Measurements from ENCODE around the gene DCHS1.

The DCHS1 gene

GRCh38 chr11:6611092-6611962, 44.3 kb downstream of the DCHS1 start:
- no peak for DNase-seq (ENCODE audit: low read depth in 2 of 2)

GRCh38 chr11:6610591-6610990, 45.0 kb downstream of the DCHS1 start:
- DNase-seq (ENCODE audit: low read depth in 2 of 2), result no peak

GRCh38 chr11:6609502-6610015, 46.0 kb downstream of the DCHS1 start:
- DNase-seq (ENCODE audit: low read depth in 2 of 2), result no peak

DNA sequence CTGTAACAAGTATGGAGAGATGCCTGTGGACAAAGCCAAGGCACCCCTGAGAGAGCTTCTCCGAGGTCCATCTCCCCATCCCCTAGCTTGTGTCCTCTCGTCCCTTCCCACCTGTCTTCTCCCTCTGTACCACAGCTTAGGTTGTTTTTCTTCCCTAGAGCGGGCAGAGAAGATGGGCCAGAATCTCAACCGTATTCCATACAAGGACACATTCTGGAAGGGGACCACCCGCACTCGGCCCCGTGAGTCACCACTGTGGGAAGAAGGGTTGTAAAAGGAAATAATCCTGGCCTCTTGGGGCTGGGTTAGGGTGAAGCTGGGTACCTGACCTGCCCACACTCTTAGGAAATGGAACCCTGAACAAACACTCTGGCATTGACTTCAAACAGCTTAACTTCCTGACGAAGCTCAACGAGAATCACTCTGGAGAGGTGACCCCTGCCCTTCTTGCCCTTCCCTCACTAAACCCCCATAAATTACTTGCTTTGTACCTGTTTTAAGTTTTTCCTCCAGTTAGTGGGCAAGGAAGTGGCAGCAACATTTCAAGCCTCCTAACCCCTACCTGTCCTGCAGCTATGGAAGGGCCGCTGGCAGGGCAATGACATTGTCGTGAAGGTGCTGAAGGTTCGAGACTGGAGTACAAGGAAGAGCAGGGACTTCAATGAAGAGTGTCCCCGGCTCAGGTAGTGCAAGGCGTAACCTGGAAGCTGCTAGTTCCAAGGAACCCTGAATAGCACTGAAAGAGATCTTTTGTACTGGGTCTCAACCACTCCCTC, 46.7 kb downstream of the DCHS1 start:
- no peak for DNase-seq (ENCODE audit: low read depth in 2 of 2)

DNA sequence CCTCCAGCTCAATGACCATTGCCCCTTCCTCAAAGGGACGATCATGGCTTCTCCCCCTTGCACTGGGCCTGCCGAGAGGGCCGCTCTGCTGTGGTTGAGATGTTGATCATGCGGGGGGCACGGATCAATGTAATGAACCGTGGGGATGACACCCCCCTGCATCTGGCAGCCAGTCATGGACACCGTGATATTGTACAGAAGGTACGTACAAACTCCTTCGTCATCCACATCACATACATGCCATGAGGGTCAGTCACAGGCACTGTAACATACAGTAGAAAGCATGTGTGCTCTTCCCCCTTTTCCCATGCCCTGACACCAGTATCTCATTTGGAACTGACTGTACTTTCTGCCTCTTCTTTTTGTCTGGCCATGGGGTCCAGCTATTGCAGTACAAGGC, 47.6 kb downstream of the DCHS1 start:
- DNase-seq (ENCODE audit: low read depth in 2 of 2), result no peak

GRCh38 chr11:6607190-6607795, 48.3 kb downstream of the DCHS1 start:
- no peak for DNase-seq (ENCODE audit: low read depth in 2 of 2)

DNA sequence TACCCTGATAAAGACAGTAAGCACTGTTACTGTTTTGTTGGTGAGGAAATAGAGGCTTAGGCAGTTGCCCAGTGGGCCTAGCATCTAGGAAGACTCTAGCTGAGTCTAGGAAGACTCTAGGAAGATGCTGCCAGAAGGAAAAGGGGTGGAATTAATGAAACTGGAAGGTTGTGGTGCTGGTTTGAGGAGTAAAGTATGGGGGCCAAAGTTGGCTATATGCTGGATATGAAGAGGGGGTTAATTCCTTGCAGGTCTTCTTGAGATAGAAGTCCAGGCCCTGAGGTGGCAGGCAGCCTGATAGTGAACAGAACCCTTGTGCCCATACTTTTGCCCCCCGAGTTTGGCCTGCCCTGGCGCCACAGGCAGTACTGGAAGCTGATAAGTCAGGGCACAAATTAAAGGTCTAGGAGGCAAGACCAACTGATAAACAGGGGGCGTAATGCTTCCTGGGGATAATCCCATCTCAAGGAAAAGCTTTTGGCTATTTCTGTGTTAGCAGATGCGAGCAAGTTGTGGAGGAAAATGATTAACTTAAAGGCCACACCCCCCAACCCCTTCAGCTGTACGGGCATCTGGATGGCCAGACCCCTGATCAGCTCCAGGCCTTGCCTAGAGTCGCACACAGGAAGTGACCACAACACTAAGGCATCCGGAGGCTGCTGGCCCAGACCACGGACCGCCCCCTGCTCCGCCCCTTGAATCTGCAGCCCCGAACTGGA, 49.0 kb downstream of the DCHS1 start:
- DNase-seq (ENCODE audit: low read depth in 2 of 2), result peak; percentile 50 to 59

- DNase-seq (ENCODE audit: low read depth in 2 of 2), result no peak
Measured at GRCh38 chr11:6604790-6605189, 50.8 kb downstream of the DCHS1 start.

DNA sequence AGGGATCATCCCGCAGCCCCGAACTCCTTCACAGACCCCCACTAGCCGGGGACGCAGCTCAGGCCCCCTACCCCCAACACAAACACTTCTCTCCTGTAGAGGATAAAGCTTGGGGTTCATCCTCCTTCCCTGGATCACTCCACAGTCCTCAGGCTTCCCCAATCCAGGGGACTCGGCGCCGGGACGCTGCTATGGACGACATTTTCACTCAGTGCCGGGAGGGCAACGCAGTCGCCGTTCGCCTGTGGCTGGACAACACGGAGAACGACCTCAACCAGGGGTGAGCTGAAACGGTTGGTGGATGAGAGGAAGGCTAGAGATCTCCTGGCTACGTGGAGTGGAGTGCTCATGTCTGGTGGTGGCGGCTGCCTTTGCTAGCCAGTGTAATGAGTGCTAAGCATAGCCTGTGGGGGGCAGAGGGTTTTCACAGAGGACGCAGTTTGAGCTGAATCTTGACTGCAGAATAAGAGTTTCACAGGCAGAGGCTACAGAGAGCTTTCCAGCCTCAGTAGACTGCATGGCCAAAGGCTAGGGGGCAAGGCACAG, 51.5 kb downstream of the DCHS1 start:
- DNase-seq (ENCODE audit: low read depth in 2 of 2), result peak in 1 of 2 donors; percentile 28

GRCh38 chr11:6603287-6604080, 52.1 kb downstream of the DCHS1 start, which contains the start of the genes ILK and RRP8:
Gene ILK, plus strand, starts transcription at chr11:6603774. Its CDS starts 498 bp downstream, at chr11:6604272.
Gene RRP8, minus strand, starts transcription at chr11:6603616. Its CDS starts 114 bp downstream, at chr11:6603502.
- peak; percentile 86 for DNase-seq (ENCODE audit: low read depth in 2 of 2)

- no peak for DNase-seq (ENCODE audit: low read depth in 2 of 2)
Measured at GRCh38 chr11:6602096-6602940, 53.3 kb downstream of the DCHS1 start.

DNA sequence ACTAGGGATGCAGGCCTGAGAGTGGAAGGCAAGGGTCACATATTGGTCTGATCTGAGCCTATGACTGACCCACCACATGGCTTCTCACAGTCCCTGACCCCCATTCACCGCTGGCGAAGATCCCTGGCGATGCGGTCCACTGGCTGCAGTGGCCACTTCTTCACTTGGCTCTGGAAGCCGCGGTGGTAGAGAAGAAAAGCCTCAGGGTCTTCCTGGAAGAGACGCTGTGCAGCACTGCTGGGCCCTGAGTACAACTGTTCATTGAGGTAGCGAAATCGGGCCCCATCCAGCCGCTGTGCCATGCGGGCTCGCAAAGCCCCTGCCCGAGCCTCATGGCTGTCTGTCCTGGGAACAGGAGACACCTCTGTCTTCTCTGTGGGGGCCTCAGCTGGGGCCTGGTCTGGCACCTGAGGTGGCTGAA, 54.6 kb downstream of the DCHS1 start:
- no peak for DNase-seq (ENCODE audit: low read depth in 2 of 2)

- no peak for DNase-seq (ENCODE audit: low read depth in 2 of 2)
Measured at GRCh38 chr11:6599881-6600390, 55.7 kb downstream of the DCHS1 start.

DNA sequence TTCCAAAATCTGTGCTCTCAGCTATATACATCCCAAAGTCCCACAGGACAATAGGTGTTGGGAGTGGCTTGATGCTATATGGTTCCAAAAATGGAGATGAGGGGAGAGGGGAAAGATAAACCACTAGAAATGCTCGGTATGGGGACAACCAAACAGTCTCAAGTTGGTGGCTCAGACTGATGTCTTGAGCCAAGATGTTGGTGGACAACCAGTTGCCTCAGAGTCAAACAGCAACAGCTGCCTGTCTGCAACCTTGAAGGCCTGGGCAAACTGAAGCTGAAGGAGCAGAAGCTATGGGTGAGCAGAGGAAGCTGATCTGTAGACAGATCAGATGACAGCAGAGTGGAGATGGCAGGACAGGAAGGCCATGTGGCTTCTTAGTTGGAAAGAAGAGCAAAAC, 56.2 kb downstream of the DCHS1 start:
- DNase-seq (ENCODE audit: low read depth in 2 of 2), result no peak

DNA sequence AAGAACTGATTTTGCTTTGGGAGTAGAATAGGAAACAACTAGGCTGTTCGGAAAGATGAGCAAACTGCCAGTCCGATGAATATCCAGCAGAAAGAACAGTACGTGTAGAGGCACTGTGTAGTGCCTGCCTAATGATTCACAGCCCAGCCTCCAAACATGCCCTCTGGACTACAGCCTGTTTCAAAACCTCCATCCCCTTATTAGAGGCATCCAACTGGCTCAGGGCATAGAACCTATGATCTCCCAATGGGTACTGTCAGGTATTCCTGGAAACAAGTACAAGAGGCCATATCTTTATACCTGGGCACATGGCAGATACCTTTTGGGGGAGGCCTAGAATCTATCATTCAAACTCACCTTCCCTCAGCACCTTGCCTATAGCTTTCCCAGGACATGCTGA, 57.1 kb downstream of the DCHS1 start:
- no peak for DNase-seq (ENCODE audit: low read depth in 2 of 2)

GRCh38 chr11:6596239-6596877, 59.3 kb downstream of the DCHS1 start:
- no peak for DNase-seq (ENCODE audit: low read depth in 2 of 2)

DNA sequence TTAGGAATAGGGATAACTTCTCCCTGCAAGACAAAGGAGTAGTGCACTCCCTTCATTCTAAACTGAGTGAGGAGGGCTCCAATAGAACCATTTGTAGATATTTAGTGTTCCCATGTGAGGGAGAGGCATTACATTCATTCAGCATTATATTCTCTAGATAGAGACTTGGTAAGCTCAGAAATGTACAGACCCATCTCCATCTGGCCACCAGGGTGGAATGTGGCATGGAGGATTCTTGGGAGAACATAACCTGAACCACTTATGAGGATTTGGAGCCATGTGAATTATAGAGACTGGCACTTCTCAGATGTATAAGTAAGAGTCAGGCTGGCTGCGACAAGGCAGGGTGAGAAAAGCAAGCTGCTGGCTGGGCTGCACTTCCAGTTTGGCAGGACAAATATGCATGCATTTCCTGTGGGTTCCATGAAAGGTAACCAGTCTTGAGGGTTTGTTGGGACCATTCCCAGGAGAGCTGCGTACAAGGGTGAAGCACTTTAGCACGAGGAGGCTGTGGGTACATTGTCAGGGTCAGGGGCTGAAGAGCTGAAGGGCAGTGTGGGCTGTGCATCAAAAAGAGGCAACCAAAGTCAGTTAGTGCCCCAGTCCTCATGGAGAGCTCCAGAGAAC, 61.4 kb downstream of the DCHS1 start:
- no peak for DNase-seq (ENCODE audit: low read depth in 2 of 2)

DNA sequence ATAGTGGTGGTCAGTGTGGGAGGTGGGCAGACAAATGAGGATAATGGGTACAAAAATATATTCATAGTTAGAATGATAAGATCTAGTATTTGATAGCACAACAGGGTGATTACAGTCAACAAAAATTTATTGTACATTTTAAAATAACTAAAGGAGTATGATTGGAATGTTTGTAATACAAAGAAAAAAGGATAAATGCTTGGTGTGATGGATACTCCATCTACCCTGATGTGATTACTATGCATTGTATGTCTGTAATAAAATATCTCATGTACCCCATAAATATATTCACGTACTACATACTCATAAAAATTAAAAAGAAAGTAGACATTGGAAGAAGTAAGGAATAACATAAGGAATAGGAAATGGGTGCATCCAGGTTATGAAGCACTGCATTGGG, 67.6 kb downstream of the DCHS1 start:
- DNase-seq (ENCODE audit: low read depth in 2 of 2), result no peak
